GM12874 (cell line): ENCODE results near the gene SDK2.

Experiments
- TF ChIP-seq, protein P1 (sequence below): IDR thresholded peaks from 2 replicates; pipeline ENCODE4 v1.5.1; 2011; ENCODE audit warnings: low read depth, mild to moderate bottlenecking, control low read depth, low read length, moderate library complexity; ENCODE audit not compliant: insufficient read depth

Gene SDK2

DNA sequence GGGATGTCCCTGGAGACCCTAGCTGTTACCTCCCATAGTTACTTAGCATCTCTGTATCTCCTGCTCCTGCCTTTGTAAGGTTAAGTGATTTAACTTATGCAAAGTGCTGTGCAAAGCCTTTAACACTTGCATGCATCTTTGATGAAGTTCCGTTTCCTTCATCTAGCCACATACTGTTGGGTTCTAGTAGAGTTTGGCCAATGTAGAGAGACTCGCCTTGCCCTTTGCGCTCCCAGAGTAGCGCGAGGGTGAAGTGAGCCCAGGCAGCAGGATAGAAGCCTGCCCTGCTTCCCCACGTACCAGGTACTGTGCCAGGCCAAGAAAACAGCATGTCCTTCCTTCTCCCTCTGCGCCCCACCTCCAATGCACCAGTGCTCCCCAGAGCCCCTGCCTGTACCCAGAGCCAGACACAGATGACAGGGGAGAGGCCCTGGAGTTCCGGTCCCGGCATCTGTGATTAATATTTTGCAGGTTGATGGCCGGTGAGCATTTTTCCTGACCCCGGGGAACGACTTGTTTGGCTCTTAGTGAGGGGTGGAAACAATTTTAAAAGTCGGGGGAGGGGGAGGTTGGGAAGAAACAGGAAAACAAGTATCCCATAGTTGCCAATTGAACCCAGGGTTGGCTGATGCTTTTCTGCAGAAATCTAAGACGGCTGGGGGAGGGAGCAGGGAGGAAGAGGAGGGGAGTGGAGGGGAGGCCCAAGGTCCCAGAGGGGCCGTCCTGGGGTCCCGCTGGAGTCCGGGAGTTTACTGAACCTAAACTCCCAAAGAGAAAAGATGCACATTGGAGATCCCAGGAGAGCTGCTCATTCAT, 319.3 kb downstream of the SDK2 start:
- TF ChIP-seq, protein P1, sequence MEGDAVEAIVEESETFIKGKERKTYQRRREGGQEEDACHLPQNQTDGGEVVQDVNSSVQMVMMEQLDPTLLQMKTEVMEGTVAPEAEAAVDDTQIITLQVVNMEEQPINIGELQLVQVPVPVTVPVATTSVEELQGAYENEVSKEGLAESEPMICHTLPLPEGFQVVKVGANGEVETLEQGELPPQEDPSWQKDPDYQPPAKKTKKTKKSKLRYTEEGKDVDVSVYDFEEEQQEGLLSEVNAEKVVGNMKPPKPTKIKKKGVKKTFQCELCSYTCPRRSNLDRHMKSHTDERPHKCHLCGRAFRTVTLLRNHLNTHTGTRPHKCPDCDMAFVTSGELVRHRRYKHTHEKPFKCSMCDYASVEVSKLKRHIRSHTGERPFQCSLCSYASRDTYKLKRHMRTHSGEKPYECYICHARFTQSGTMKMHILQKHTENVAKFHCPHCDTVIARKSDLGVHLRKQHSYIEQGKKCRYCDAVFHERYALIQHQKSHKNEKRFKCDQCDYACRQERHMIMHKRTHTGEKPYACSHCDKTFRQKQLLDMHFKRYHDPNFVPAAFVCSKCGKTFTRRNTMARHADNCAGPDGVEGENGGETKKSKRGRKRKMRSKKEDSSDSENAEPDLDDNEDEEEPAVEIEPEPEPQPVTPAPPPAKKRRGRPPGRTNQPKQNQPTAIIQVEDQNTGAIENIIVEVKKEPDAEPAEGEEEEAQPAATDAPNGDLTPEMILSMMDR, result no peak

DNA sequence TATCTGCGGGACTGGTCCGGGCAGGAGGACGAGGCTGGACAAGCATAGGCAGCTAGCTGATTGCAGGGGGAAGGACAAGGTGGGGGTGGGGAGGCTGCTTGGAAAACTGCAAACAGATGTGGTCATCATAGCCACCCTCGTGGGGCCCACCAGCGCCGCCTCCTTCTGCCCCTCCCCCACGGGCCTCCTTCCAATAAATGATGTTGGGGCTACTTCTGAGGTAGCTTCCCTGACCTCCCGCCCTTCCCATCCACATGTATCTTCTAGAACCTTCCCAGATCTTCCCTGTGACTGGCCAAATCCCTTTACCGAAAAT, 320.1 kb downstream of the SDK2 start:
- TF ChIP-seq, protein P1, result no peak

DNA sequence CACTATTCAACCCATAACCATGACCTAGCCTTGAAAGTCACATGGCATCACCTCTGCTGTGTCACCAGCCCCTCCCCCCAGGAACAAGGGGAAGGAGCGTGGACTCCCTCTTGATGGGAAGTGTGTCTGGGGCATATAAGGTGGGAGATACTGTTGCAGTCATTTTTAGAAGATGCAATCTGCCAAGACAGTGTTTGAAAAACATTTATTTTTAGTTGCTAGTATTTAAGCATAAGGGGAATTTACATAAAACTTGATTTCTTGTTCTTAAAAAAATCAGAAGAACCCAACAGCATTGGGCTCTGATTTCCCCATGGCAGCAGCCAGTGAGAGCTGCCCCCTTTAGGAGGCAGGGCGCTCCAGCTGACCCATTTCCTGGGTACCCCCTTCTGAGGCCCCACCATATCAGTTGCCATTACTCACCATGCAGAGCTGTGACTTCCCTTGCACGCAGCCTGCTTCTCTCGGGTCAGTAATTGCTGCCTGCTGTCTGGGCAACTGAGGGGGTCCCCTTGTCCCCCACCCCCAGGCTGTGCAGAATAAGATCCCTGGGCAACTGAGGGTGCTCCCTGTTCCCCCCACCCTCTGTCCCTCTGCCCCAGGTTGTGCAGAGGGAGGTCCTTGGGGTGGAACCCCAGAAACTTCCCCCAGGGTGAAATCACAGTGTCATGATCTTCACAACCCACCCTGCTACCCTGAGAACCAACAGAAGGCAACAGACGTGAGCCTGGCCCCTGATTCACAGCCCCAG, 320.7 kb downstream of the SDK2 start:
- TF ChIP-seq, protein P1, result no peak

DNA sequence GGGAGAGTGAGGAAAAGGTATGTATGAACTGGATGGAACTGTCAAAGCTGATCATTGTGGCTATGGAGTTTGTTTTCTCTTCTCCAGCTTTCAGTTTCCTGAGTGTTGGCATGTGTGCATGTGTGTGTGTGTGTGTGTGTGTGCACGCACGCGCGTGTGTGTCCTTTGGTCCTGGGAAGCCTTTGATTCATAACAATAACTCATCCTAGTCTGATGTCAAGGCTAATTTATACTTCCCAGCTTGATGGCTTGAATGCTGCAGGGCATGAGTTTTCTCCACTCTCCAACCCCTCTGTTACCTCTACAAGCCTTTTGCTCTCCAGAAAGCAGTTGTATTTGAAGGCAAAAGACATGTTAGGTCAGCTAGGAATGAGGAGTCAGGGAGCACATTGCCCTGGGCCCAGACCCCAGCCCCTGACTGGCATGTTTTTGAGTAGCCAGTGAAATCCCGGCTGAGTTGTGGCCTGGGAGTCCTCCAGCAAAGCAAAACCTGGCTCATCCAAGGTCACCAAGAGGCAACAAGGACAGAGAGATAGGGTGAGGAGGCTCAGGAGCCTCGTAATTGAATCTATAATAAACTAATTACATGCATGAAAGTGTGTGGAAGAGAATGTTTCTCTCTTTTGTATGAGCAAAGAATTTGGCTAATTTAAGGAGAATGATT, 323.5 kb downstream of the SDK2 start:
- TF ChIP-seq, protein P1, result no peak

DNA sequence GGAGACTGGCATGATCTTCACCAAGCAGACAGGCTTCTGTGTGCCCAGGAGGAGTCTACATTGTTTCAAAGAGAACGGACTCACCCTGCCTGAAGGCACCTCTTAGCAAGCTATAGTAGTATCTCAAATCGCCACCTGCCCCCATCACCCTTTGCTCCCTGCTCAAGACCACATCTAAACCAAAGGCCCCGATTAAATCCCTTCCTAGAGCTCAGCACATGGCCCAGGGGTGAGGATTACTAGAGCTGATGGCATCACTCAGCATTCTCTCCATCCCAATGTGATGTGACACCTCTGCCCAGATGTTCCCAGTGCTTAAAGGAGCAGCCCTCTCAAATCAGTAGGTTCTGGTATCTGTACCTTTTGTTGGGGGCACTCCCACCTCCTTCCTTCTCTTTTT, 324.5 kb downstream of the SDK2 start:
- TF ChIP-seq, protein P1, result no peak

DNA sequence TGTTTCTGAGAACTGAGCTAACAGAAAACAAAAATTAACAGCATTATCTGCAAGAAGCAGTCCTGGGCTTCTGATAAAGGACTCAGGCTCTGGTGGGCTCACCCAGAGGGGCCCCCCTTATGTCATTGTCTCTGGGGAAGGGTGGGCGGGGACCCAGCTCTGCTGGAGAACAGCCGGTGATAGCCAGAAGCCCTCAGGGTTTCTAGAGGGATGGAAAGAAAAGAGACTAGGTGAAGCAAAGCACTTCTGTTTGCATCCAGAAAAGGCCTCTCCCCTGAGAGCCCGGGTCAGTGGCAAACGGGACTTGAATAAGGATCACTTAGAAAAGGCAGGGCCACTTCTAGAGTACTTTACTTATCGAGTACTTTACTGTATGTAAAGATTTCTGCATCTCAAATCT, 325.4 kb downstream of the SDK2 start:
- TF ChIP-seq, protein P1, result no peak

DNA sequence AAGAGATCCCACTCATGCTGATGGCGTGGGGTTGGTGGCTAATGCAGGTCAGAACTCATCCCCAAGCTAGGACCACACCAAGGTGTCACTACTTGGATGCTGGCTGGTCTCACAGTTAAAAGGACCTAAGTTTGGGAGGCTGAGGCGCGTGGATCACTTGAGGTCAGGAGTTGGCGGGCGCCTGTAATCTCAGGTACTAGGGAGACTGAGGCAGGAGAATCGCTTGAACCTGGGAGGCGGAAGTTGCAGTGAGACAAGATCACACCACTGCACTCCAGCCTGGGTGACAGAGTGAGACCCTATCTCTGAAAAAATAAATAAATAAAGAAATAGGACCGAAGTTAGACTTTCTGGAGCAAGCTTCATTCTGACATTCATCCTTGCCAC, 325.8 kb downstream of the SDK2 start:
- TF ChIP-seq, protein P1, result no peak
